HFF-Myc (cell line): ENCODE measurements around the gene SPTB.

ENCODE experiments used
- DNase-seq: peaks from one replicate; pipeline ENCODE4 v3.0.0-alpha.2; 2011; ENCODE audit warnings: low read depth; ENCODE audit errors: extremely low read depth
- H3K4me3 ChIP-seq: replicated peaks from 2 replicates; pipeline ENCODE4 v1.5.1; 2011; ENCODE audit warnings: low read depth, mild to moderate bottlenecking, control low read depth, low read length
- TF ChIP-seq, protein P1 (sequence below): IDR thresholded peaks from 2 replicates; pipeline ENCODE4 v1.5.1; 2012; ENCODE audit warnings: mild to moderate bottlenecking, low read depth, low read length, control low read depth; ENCODE audit errors: missing control alignments

The SPTB gene

GRCh38 chr14:64879635-64880220, at the start of gene SPTB:
SPTB (minus strand) TSS chr14:64879907; CDS start chr14:64823094, 56,813 bp downstream.
- DNase-seq = no peak
- H3K4me3 ChIP-seq = peak within 1 kb of the TSS; percentile 20
- TF ChIP-seq, protein P1, sequence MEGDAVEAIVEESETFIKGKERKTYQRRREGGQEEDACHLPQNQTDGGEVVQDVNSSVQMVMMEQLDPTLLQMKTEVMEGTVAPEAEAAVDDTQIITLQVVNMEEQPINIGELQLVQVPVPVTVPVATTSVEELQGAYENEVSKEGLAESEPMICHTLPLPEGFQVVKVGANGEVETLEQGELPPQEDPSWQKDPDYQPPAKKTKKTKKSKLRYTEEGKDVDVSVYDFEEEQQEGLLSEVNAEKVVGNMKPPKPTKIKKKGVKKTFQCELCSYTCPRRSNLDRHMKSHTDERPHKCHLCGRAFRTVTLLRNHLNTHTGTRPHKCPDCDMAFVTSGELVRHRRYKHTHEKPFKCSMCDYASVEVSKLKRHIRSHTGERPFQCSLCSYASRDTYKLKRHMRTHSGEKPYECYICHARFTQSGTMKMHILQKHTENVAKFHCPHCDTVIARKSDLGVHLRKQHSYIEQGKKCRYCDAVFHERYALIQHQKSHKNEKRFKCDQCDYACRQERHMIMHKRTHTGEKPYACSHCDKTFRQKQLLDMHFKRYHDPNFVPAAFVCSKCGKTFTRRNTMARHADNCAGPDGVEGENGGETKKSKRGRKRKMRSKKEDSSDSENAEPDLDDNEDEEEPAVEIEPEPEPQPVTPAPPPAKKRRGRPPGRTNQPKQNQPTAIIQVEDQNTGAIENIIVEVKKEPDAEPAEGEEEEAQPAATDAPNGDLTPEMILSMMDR = no peak

- DNase-seq = no peak
- TF ChIP-seq, protein P1 = no peak
- H3K4me3 ChIP-seq = no peak overlapping the region
Observed at GRCh38 chr14:64929014-64929359, 49.3 kb upstream of the SPTB start.

- H3K4me3 ChIP-seq = no peak overlapping the region
- TF ChIP-seq, protein P1 = no peak
- no peak for DNase-seq
Observed at GRCh38 chr14:64928239-64929013, 48.7 kb upstream of the SPTB start.

GRCh38 chr14:64927031-64927430, 47.3 kb upstream of the SPTB start:
- no peak for DNase-seq
- TF ChIP-seq, protein P1 = no peak
- H3K4me3 ChIP-seq = no peak overlapping the region

DNA sequence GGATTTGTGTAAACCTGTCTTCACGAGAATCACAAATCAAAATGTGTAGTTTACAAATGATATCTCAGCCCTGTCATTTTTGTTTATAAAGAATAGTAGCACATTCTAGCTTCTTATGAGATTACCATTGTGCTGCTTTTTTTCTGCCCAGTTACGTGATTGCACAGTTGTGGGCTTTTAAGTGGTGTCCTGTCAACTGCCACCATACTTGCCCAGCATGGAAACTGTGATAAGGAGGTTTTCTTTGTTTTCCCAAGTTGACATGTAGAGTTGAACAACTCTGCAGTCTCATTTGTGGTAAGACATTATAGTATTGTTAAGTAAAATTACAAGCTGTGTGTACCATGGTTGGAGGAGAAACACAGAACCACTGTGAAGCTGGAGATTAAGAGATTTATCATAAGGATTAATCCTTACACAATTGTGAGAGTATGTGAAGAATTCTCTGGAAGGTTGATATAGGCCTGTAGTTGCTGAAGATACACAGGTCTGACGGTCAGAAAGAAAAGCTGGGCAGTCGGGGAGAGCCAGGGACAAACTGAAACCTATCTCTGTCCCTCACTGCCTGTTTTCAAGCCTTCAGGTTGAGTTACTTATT, 46.8 kb upstream of the SPTB start:
- no peak for DNase-seq
- no peak overlapping the region for H3K4me3 ChIP-seq
- TF ChIP-seq, protein P1 = no peak

- no peak overlapping the region for H3K4me3 ChIP-seq
- no peak for DNase-seq
- TF ChIP-seq, protein P1 = no peak
Observed at GRCh38 chr14:64923015-64923414, 43.3 kb upstream of the SPTB start.
